NCI-H146 (cell line): Measurements from ENCODE around the gene EEF1AKMT1.
"Not testable (repeated sequence)": the region's sequence is repeated elsewhere in the genome, so short reads cannot be mapped to it uniquely, and the experiment has no call there.

ENCODE experiments used
- DNase-seq: peaks from one replicate; lab custom pipeline; 2025; lab: John Stamatoyannopoulos, UW

EEF1AKMT1 gene

DNA sequence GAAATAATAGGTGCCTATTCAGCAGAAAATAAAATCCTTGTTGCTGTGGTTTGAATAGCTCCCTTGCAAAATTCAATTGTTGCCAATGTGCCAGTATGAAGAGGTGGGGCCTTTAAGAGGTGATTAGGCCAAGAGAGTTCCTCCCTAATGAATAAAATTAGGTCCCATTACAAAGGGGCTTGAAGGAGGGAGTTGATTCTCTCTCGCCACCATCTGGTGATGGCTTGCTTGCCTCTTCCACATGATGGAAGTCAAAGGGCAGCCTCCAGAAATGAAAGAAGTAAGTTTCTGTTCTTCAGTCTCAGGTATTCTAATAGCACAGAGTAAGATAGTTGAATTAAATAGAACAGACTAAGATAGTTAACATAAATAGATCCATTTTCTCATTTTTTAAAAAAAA, 3.0 kb upstream of the EEF1AKMT1 start:
- no peak for DNase-seq

- DNase-seq: no peak
These were observed 2.2 kb upstream of the EEF1AKMT1 start for GRCh38 chr13:20775961-20776360.

- no peak for DNase-seq
These were observed 985 bp upstream of the EEF1AKMT1 start for GRCh38 chr13:20774746-20775145.

DNA sequence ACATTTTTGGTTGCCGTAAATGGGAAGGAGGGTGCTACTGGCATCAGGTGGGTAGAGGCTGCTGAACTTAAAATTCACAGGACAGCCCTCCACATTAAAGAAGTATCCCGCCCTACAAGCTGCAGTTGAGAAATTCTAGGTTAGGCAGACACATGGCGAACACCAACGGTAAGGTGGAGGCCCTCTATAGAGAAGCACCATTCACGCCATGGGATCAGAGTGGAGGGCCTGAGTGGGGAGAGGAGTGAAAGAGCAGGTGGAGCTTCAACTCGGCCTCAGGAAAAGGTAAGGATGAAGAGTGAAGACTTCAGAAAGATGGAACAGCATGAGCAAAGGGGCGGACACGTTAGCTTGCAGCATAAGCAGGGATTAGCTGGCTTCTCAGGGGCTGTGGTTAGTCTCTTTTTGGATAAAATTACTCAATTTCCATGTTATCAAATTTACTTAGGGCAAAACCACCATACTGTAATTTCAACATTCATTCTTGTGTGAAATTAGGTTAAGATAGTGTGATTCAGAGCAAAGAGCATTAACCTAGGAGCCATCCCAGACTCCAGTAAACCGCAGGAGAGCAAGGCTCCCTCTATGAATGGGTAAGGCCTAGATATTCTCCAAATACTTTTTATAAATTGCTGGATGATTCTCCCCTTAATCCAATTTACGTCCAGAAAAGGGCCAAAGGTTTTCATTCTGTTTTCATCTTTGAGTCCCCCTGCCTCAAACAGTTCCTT, 1.2 kb downstream of the EEF1AKMT1 start:
- no peak for DNase-seq

GRCh38 chr13:20769834-20770233, 3.9 kb downstream of the EEF1AKMT1 start:
- DNase-seq: no peak

DNA sequence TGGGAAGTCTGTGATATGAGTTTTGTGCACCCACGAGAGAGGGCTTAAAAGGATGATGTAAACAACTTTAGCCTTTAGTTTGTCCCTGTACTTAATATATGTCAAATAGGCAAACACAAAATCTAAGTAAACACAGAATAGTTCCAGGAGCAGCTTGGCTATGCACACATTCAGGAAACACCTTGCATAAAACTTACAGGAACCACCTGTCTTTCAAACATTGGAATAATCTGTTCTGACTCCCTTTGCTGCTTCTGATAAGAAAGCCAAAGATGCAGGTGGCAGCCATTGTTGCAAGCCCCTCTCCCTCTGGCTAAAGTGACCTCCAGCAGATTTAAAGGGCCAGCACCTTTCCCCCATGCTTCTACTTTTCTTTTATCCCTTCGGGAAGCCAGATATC, 4.7 kb downstream of the EEF1AKMT1 start:
- DNase-seq: peak; percentile 21

GRCh38 chr13:20767309-20767943, 6.3 kb downstream of the EEF1AKMT1 start:
- DNase-seq: no peak

- no peak for DNase-seq
These were observed 12.9 kb downstream of the EEF1AKMT1 start for GRCh38 chr13:20760872-20761271.

- DNase-seq: no peak
These were observed 19.8 kb downstream of the EEF1AKMT1 start for GRCh38 chr13:20754009-20754408.

DNA sequence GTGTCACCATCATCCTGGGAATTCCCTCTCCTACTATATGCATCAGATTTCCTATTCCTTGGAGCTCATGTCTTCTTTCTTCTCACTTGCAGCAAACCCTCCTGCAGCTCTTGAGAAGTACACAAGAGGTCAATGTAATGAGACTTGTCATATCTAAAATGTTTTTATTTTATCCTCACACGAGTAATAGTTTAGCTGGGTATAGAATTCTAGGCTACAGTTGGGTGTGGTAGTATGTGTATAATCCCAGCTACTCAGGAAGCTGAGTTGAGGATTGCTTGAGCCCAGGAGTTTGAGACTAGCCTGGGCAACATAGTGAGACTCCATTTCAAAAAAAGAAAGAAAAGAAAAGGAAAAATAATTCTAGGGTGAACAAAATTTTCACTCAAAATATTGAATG, 24.4 kb downstream of the EEF1AKMT1 start:
- DNase-seq: no peak

GRCh38 chr13:20743830-20744404, 29.8 kb downstream of the EEF1AKMT1 start:
- DNase-seq: not testable (repeated sequence)

GRCh38 chr13:20740021-20740420, 33.7 kb downstream of the EEF1AKMT1 start:
- no peak for DNase-seq

DNA sequence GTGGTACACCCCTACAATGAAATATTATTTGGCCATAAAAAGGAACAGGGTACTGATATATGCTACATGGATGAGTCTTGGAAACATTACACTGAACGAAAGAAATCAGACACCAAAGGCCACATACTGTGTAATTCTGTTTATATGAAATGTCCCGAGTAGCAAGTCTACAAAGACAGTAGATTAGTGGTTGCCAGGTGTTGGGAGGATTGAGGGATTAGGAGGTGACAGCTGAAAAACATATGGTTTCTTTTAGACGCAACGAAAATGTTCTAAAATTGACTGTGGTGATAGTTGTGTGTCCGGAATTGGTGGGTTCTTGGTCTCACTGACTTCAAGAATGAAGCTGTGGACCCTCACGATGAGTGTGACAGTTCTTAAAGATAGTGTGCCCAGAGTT, 35.1 kb downstream of the EEF1AKMT1 start:
- no peak for DNase-seq

DNA sequence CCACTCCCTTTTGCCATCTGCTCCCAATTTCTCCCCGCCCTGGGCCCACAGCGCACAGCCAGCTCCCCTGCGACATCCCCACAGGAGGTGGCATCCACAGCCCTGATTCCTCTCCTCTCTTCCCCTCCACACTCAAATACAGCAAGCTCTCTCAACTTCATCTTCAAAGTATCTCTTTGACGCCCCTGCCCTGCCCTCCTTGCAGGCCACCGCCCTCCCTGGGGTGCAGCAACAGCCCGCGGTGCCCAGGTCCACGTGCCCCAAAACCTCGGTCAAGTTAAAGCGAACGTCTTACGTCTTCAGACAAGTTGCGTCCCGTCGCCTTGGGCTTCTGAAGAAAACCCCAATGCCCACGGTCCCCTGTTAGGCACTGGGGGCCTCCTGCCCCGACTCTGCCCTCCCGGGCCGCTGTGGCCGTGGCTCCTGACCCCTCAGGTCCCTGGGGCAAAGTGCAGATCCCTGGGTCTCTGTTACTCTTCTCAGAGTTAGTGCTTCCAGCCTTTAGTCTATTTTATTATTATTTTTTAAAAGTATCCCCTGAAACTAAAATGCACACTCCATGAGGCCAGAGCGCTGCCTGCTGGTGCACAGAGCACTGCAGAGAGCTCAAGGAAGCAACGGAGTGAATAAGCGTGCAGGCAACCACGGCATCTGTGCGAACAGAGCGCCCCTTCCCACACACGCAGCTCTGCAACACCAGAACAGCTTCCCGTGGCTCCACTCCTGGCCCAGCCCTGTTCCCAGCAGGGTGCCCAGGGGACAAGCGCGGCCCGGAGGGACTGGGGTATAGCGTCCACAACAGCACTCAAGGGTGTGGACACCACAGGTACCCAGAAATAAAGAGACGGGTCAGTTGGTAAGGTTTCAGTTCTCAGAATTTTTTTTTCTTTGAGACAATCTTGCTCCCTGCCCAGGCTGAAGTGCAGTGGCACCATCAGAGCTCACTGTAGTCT, 43.9 kb downstream of the EEF1AKMT1 start:
- DNase-seq: no peak

DNA sequence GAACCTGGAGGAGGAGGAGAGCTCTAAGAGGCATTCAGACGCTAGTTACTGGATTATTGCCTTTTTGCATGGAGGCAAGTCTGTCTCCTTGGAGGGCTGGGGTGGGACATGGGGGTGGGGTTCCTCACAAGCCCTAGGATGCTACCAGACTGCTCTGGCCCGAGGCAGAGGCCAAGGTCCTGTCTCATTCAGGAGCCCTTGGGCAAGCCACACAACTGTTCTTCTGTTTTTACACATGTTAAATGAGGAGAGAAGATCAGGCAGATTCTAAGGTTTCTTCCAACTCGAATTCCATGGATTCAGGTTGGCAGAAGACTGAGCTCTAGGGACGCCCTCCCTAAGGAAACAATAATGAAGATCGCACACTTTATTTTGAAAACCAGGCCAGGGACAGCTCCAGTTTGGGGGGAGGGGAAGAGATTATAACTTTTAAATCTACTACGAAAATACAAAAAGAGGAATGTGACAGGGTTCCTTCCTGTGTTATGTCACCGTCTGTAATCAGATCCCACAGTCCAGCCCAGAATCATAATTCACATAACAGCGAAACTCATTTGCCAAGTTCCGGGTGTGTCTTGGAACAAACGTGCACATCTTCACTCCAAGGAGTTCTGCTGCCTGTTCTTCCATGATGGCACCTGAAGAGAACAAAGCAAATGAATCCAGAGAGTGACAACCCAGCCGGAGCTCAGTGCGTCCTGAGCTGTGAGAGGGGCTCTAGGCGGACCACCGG, 45.0 kb downstream of the EEF1AKMT1 start:
- no peak for DNase-seq

DNA sequence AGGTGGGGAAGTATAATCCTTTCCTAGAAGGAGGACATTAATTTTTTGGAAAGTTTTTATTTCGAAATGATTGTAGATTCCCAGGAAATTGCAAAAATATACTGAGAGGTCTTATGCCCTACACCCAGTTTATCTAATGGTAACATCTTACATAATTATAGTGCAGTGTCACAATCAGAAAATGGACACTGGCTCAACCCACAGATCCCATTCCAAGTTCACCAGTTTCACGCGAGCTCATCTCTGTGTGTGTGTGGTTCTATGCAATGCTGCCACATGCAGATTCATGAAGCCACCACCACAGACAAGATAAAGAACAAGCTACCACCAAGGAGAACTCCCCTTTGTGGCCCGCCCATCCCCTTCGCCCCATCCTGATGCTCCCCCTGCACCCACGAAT, 45.9 kb downstream of the EEF1AKMT1 start:
- no peak for DNase-seq

- DNase-seq: peak; percentile 62
These were observed 52.1 kb downstream of the EEF1AKMT1 start for GRCh38 chr13:20721454-20722357.

- no peak for DNase-seq
These were observed 52.7 kb downstream of the EEF1AKMT1 start for GRCh38 chr13:20721058-20721453.

- no peak for DNase-seq
These were observed 53.3 kb downstream of the EEF1AKMT1 start for GRCh38 chr13:20720499-20720898.

DNA sequence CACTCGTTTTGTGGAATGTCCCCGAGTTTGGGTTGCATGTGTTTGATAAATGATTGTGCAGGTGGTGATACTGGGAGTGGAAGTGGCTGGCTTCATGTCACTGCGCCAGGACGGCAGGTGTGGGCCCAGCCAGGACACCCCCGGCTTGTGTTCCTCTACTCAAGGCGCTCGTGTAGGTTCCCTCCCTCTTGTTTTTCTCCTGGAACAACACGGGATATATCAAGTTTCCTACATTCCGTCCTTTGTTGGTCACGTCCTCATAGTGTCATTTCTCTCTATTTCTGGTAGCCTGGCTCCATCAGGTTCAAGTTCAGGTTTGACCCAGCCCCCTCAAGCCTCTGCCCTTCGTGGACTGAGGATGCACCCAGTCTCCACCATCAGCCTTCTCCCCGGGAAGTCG, 54.0 kb downstream of the EEF1AKMT1 start:
- DNase-seq: no peak
